Type B pancreatic cell (in vitro differentiated cells): ENCODE results near the gene TEDC1. TPM values are rescaled to one million over a fixed set of nuclear protein-coding genes. Genes with fewer than 3 reads are reported as not detected.
A peak's percentile ranks its signal among the peaks of the same experiment; 100 is the strongest.

Experiments
- DNase-seq: peaks from one replicate; pipeline ENCODE4 v3.0.0; 2021; ENCODE audit warnings: mixed read lengths; ENCODE audit not compliant: unreplicated experiment; ENCODE audit errors: extremely low spot score
- H3K27ac Mint-ChIP-seq: 2 replicates; pipeline ENCODE4 v1.8.0; 2021; ENCODE audit warnings: mild to moderate bottlenecking, mixed read lengths
- H3K27me3 Mint-ChIP-seq: 2 replicates; pipeline ENCODE4 v1.8.0; 2021; ENCODE audit warnings: mixed read lengths
- H3K36me3 Mint-ChIP-seq: 2 replicates; pipeline ENCODE4 v1.8.0; 2021; ENCODE audit warnings: mixed read lengths
- H3K4me1 Mint-ChIP-seq: one replicate; pipeline ENCODE4 v1.8.0; 2021; ENCODE audit warnings: mixed read lengths; ENCODE audit not compliant: unreplicated experiment
- H3K4me3 Mint-ChIP-seq: 2 replicates; pipeline ENCODE4 v1.8.0; 2021; ENCODE audit warnings: mild to moderate bottlenecking, mixed read lengths
- H3K9me3 Mint-ChIP-seq: 2 replicates; pipeline ENCODE4 v1.8.0; 2021; ENCODE audit warnings: mixed read lengths
- total RNA-seq: library from RNA; stranded (reverse); gene quantifications from 2 replicates; pipeline ENCODE4 v1.2.1, GENCODE V29; 2021; ENCODE audit warnings: low replicate concordance
- TF ChIP-seq, protein P1 (sequence below): fragments of 200-600 bp; sonication (generic); conservative IDR thresholded peaks from 2 replicates; pipeline ENCODE4 v1.5.0; 2021; ENCODE audit warnings: antibody characterized with exemption, mild to moderate bottlenecking

The TEDC1 gene
- total RNA-seq, 1 donor from 2014 or later, result 22.1 TPM

DNA sequence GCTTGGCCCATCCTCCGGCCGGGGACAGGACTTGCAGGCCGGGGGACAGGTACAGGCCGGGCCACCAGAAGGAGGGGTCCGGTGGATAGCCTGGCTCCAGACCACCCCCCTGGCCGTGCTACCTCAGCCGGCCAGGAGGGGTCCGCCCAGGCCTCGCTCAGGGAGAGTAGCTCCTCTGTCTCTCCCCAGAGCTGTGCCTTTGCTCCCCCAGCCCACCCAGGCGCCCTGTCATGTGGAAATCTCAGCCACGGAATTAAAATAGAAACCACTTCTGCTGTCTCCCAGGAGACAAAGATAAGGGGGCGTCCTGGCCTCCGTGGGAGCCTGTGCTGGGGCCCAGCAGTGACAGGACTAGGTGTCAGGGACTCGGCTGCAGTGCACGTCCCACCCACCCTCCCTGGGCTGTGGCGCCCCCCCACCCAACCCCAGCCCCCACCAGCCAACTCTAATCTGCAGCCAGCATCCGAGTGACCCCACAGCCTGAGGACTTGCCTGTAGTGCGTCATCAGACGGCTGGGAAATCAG, 19.7 kb upstream of the TEDC1 start:
- H3K36me3 Mint-ChIP-seq, result no peaks in the 10 kb centered on the region

GRCh38 chr14:105471823-105472485, 19.1 kb upstream of the TEDC1 start:
- Mint-ChIP-seq H3K27ac (no peak overlapping the region), H3K36me3 (no peaks in the 10 kb centered on the region), H3K4me3 (no peak overlapping the region), H3K4me1 (no peaks in the 10 kb centered on the region), H3K27me3 (peaks cover 3% of the 10 kb centered on the region), H3K9me3 (no peaks in the 10 kb centered on the region)
- TF ChIP-seq, protein P1, sequence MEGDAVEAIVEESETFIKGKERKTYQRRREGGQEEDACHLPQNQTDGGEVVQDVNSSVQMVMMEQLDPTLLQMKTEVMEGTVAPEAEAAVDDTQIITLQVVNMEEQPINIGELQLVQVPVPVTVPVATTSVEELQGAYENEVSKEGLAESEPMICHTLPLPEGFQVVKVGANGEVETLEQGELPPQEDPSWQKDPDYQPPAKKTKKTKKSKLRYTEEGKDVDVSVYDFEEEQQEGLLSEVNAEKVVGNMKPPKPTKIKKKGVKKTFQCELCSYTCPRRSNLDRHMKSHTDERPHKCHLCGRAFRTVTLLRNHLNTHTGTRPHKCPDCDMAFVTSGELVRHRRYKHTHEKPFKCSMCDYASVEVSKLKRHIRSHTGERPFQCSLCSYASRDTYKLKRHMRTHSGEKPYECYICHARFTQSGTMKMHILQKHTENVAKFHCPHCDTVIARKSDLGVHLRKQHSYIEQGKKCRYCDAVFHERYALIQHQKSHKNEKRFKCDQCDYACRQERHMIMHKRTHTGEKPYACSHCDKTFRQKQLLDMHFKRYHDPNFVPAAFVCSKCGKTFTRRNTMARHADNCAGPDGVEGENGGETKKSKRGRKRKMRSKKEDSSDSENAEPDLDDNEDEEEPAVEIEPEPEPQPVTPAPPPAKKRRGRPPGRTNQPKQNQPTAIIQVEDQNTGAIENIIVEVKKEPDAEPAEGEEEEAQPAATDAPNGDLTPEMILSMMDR, result no peak
- DNase-seq, result no peak

More for the DNA sequence above, 19.7 kb upstream of the TEDC1 start:
- Mint-ChIP-seq H3K27me3 (no peaks in the 10 kb centered on the region), H3K4me3 (no peak overlapping the region), H3K9me3 (no peaks in the 10 kb centered on the region), H3K27ac (no peak overlapping the region), H3K4me1 (no peaks in the 10 kb centered on the region)
- DNase-seq, result no peak
- TF ChIP-seq, protein P1, result peak; percentile 58

DNA sequence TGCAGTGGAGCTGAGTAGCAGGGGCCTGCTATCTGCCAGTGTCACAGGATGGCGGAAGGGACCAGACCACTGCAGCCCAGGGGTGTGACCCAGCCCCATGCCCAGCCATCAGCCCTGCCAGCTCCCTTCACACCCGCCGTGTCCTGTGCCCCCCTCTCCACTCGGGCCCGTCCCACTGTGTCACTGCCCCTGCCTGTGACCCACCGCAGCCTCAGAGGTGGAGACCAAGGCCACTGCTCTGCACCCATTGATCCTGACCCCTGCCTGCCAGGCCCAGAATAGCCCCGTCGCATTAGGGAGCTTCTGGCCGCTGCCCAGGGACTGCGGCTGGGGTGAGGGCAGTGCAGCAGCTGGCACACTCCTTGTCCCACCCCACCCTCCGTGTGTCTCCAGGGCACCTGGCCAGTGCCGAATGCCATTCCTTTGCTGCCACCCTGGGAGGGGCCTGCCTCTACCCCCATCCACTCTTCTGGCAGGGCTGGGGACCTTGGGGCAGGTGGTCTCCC, 18.5 kb upstream of the TEDC1 start:
- Mint-ChIP-seq H3K27ac (no peak overlapping the region), H3K27me3 (peaks cover 8% of the 10 kb centered on the region), H3K4me1 (no peaks in the 10 kb centered on the region), H3K9me3 (no peaks in the 10 kb centered on the region), H3K36me3 (no peaks in the 10 kb centered on the region), H3K4me3 (no peak overlapping the region)
- no peak for DNase-seq
- TF ChIP-seq, protein P1, result no peak

- no peaks in the 10 kb centered on the region for H3K9me3 Mint-ChIP-seq
- H3K4me1 Mint-ChIP-seq, result no peaks in the 10 kb centered on the region
- peaks cover 8% of the 10 kb centered on the region for H3K27me3 Mint-ChIP-seq
- DNase-seq, result no peak
- no peak overlapping the region for H3K27ac Mint-ChIP-seq
- H3K4me3 Mint-ChIP-seq, result peak overlapping the region; percentile 72
- TF ChIP-seq, protein P1, result no peak
- no peaks in the 10 kb centered on the region for H3K36me3 Mint-ChIP-seq
Observed at GRCh38 chr14:105473033-105473676, 17.9 kb upstream of the TEDC1 start.

DNA sequence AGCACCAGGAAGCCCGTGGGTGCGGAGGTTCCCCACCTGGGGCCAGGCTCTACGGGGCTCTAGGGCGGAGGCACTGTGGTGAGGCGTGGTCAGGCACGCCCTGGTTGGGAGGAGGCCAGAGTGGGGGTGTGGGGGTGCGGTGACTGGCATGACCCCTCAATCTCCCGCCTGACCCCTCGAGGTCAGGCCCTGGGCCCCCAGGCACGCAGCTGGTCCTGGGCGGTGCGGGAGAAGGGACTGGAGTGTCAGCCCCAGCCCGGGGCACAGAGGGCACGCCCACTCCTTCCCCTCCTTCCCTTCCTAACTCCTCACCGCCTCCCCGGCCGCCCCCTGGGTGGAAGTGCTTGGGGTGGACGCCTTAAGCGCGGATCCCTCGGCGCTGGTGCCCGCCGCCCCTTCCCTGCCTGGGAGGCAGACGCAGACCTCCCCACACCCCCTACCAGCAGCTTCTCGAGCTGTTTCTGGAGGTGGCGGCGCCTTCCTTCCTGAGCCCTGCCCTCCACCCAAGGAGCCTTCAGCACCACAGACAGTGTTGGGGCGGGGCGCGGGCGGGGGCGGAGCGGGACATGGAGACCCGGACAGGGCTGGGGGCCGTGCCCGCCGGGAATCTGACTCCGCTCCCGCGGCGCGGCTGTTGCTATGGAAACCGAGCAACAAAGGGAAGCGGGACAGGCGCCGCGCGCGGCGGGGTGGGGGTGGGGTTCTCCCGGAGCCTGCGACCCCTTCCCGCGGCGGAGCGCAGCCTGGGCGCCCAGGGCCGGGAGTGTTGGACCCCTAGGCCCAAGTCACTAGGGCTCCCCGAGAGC, 17.2 kb upstream of the TEDC1 start:
- H3K36me3 Mint-ChIP-seq, result no peaks in the 10 kb centered on the region
- H3K4me3 Mint-ChIP-seq, result peak overlapping the region; percentile 72
- no peaks in the 10 kb centered on the region for H3K4me1 Mint-ChIP-seq
- no peaks in the 10 kb centered on the region for H3K9me3 Mint-ChIP-seq
- DNase-seq, result peak; percentile 92
- peaks cover 8% of the 10 kb centered on the region for H3K27me3 Mint-ChIP-seq
- TF ChIP-seq, protein P1, result no peak
- H3K27ac Mint-ChIP-seq, result no peak overlapping the region
